ENCODE measurements around the gene RGS4.

The RGS4 gene

DNA sequence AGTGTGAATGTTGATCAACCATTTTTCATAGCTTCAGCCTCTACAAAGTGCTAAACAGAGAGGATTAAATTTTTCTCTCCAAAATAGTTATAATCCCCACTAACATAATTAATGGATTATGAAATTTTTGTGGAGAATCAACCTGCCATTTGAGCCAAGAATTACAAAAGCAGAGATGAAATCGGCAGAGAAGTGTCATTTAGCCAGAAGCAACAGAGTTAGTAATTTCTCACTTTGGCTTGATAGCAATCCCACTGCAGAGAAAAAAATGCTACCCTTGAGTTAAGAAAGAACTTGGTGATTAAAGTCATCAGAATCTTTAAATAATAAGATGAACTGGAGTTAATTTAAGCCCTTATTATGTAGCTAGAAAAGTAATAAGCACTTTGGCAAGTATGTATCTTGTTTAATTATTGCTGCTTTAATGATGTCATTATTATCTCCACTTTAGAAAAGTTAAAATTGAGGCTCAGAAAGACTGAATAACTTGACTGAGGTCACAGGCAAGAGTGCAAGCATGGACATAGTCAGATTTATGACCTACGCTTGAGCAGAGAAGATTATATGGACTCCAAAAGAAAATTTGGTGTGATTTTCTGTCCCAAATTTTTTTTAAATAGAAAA is 37.3 kb downstream of the RGS4 start:
- no peak for DNase-seq

DNA sequence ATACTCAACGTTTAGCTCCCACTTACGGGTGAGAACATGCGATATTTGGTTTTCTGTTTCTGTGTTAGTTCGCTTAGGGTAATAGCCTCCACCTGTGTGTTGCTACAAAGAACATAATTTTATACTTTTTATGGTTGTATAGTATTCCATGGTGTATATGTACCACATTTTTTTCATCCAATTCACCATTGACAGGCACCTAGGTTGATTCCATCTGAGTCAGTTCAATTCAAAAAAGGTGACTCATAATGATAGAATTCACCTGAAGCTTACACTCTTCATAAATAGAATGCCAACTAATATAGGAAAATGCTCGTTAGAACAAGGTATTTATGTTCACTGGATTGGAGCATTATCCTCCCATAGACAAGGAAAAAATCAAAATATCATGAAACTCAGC is 38.5 kb downstream of the RGS4 start:
- no peak for DNase-seq

DNA sequence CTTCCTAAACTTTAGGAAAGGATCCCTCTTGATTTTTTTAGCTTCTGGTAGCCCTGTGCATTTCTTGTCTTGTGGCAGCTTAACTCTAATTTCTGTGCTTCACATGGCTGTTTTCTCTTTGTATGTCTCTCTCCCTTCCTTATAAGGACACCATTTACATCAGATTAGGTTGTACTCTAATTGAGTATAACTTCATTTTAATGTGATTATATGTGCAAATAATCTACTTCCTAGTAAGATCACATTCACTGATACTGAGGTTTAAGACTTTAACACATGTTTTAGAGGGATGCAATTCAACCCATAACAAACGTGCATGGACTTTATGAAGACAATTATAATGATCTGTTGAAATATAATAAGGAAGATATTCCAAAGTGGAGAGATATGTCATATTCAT is 46.7 kb downstream of the RGS4 start:
- DNase-seq = no peak

DNA sequence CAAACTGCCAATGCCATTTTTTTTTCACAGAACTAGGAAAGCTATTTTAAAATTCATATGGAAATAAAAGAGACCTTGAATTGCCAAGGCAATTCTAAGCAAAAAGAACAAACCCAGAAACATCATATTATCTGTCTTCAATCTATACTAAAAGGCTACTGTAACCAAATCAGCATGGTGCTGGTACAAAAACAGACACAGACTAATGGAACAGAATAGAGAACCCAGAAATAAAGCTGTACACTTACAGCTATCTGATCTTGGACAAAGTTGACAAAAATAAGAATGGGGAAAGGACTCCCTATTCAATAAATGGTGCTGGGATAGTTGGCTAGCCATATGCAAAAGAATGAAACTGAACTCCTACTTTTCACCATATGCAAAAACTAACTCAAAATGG is 50.5 kb downstream of the RGS4 start:
- DNase-seq = no peak

DNA sequence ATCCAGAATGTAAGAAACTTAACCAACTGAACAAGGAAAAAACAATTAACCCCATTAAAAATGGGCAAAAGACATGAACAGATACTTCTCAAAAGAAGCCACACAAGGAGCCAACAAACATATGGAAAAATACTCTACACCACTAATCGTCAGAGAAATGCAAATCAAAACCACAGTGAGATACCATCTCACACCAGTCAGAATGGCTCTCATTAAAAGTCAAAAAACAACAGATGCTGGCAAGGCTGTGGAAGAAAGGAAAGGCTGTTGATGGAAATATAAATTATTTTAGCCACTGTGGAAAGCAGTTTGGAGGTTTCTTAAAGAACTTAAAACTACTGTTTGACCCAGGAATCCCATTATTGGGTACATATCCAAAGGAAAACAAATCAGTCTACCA is 51.2 kb downstream of the RGS4 start:
- no peak for DNase-seq

DNA sequence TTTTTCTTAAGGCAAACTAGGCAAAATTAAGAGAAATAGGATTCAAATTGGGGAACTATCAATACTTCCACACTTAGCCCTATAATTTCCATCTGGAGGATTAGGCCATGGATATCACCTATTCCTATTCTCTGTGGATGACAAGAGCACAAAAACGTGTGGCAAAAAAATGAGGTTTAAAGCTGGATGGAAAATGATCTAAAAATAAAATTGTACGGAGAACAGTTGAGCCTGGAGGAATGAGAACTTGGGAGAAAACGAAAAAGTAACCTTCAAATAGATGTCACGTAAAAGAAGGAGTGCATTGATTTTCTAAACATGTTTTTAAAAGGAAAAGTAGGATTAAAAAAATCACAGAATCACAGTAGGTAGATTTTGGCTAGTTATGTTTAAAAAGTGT is 55.7 kb downstream of the RGS4 start:
- no peak for DNase-seq

Data from activated CD4-positive, alpha-beta T cell treated with anti-CD3 and anti-CD28 coated beads, Interleukin-2, amount 50 U/mL, for 4 hours (primary cell).